Measurements from ENCODE around the gene DHRSX.

DNA sequence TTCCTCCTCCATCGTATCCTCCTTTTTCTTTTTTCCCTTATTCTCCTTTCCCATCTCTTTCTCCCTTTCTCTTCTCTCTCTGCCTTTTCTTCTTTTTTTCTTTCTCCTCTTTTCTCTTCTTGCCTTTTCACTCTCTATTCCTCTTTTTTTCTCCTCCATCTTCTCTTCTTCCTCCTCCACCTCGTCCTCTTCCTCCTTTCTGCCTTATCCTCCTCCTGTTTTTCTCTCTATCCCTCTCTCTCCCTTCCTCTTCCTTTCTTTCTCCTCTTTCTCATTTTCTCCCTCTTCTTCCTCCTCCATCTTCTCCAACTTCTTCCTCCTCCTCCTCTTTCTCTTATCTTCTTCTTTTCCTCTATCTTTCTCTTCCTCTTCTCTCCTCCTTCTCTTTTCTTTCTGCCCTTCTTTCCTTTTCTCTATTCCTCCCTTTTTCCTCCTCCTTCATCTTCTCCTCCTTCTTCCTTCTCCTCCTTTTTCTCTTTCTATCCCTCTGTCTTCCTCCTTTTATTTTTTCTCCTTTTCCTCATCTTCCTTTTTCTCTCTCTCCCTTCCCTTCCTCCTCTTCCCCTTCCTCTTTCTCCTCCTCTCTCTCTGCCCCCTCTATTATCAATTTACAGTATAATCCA lies 269.1 kb downstream of the DHRSX start:
- no peak for TF ChIP-seq ZNF311 (tag by site-specific recombination; IDR thresholded peaks at IDR 0.05; ENCODE audit: borderline replicate concordance)
- TF ChIP-seq ZNF777 (tag by site-specific recombination; IDR thresholded peaks at IDR 0.05; ENCODE audit: borderline replicate concordance): no peak
- TF ChIP-seq, protein P1, sequence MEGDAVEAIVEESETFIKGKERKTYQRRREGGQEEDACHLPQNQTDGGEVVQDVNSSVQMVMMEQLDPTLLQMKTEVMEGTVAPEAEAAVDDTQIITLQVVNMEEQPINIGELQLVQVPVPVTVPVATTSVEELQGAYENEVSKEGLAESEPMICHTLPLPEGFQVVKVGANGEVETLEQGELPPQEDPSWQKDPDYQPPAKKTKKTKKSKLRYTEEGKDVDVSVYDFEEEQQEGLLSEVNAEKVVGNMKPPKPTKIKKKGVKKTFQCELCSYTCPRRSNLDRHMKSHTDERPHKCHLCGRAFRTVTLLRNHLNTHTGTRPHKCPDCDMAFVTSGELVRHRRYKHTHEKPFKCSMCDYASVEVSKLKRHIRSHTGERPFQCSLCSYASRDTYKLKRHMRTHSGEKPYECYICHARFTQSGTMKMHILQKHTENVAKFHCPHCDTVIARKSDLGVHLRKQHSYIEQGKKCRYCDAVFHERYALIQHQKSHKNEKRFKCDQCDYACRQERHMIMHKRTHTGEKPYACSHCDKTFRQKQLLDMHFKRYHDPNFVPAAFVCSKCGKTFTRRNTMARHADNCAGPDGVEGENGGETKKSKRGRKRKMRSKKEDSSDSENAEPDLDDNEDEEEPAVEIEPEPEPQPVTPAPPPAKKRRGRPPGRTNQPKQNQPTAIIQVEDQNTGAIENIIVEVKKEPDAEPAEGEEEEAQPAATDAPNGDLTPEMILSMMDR (tag by site-specific recombination; IDR thresholded peaks at IDR 0.05): no peak
- no peak for TF ChIP-seq ZFP37 (tag by site-specific recombination; IDR thresholded peaks at IDR 0.05)
- TF ChIP-seq, protein P2, sequence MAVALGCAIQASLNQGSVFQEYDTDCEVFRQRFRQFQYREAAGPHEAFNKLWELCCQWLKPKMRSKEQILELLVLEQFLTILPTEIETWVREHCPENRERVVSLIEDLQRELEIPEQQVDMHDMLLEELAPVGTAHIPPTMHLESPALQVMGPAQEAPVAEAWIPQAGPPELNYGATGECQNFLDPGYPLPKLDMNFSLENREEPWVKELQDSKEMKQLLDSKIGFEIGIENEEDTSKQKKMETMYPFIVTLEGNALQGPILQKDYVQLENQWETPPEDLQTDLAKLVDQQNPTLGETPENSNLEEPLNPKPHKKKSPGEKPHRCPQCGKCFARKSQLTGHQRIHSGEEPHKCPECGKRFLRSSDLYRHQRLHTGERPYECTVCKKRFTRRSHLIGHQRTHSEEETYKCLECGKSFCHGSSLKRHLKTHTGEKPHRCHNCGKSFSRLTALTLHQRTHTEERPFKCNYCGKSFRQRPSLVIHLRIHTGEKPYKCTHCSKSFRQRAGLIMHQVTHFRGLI (tag by site-specific recombination; IDR thresholded peaks at IDR 0.05): no peak

Data from HEK293 (cell line).